HG02840 (cell line): ENCODE data around the gene NDRG2.
"Not testable (repeated sequence)": the region's sequence is repeated elsewhere in the genome, so short reads cannot be mapped to it uniquely, and the experiment has no call there.

Source experiments
- ATAC-seq: cut with Tn5 transposase; IDR thresholded peaks from one replicate; pipeline ENCODE4 v1.9.1; 2021; ENCODE audit warnings: mild to moderate bottlenecking, moderate library complexity, moderate number of reproducible peaks; ENCODE audit not compliant: unreplicated experiment, low FRiP score

NDRG2 gene

GRCh38 chr14:21056520-21057163, 31.8 kb upstream of the NDRG2 start:
- no peak for ATAC-seq

- no peak for ATAC-seq
These were observed 30.7 kb upstream of the NDRG2 start for GRCh38 chr14:21055432-21056117.

GRCh38 chr14:21054768-21055145, 29.9 kb upstream of the NDRG2 start:
- ATAC-seq: no peak

- ATAC-seq: no peak
These were observed 29.4 kb upstream of the NDRG2 start for GRCh38 chr14:21054123-21054767.

GRCh38 chr14:21053184-21054122, 28.6 kb upstream of the NDRG2 start:
- no peak for ATAC-seq

GRCh38 chr14:21050597-21050996, 25.7 kb upstream of the NDRG2 start:
- no peak for ATAC-seq

GRCh38 chr14:21049271-21049673, 24.4 kb upstream of the NDRG2 start:
- no peak for ATAC-seq

GRCh38 chr14:21048638-21049037, 23.8 kb upstream of the NDRG2 start:
- ATAC-seq: no peak

- no peak for ATAC-seq
These were observed 22.5 kb upstream of the NDRG2 start for GRCh38 chr14:21047378-21047781.

GRCh38 chr14:21043974-21044618, 19.2 kb upstream of the NDRG2 start:
- no peak for ATAC-seq

GRCh38 chr14:21043387-21043973, 18.6 kb upstream of the NDRG2 start:
- no peak for ATAC-seq

- ATAC-seq: no peak
These were observed 18.1 kb upstream of the NDRG2 start for GRCh38 chr14:21042918-21043317.

GRCh38 chr14:21041676-21042433, 17.0 kb upstream of the NDRG2 start, which contains the start of gene RNASE7:
Gene RNASE7 (plus strand): TSS chr14:21042362. CDS start chr14:21042993, 631 bp downstream.
- ATAC-seq: no peak

- ATAC-seq: not testable (repeated sequence)
These were observed 16.1 kb upstream of the NDRG2 start for GRCh38 chr14:21040941-21041340.

GRCh38 chr14:21040370-21040925, 15.6 kb upstream of the NDRG2 start:
- ATAC-seq: no peak

- no peak for ATAC-seq
These were observed 14.9 kb upstream of the NDRG2 start for GRCh38 chr14:21039585-21040369.

GRCh38 chr14:21038441-21039422, 13.9 kb upstream of the NDRG2 start:
- no peak for ATAC-seq
